A549 (cell line): ENCODE data around the gene SCYL2. TPM values are rescaled to one million over a fixed set of nuclear protein-coding genes. Genes with fewer than 3 reads are reported as not detected.
"Not testable (repeated sequence)": the region's sequence is repeated elsewhere in the genome, so short reads cannot be mapped to it uniquely, and the experiment has no call there.

Experiments
- ATAC-seq, 2 experiments: fragments of 200-7000 bp in 1 of 2; fragments of >200 bp in 1 of 2; cut with Nextera tagmentation in 1 of 2; cut with Tn5 transposase in 1 of 2; 3 replicates each; pipeline versions ENCODE4 v1.8.0 to v1.9.1; 2018 to 2020; ENCODE audit warnings: mild to moderate bottlenecking in 1 of 2, moderate library complexity in 1 of 2
- CTCF ChIA-PET: fragments of 300-600 bp; sonication (Branson Sonifier 250); formaldehyde crosslinking; extraction: SDS; loops from one replicate; lab custom pipeline; 2021; ENCODE audit warnings: antibody characterized with exemption, inconsistent platforms; lab: Yijun Ruan, JAX
- POLR2A ChIA-PET: fragments of 350-600 bp; formaldehyde crosslinking; extraction: SDS; loops from one replicate; lab custom pipeline; 2021; ENCODE audit warnings: antibody characterized with exemption, inconsistent platforms; lab: Yijun Ruan, JAX
- DNase-seq, 2 experiments: peaks; one replicate each; pipeline versions ENCODE4 v3.0.0 to v3.0.0-alpha.2; 2011 to 2016; ENCODE audit warnings: low read depth in 1 of 2, low spot score in 1 of 2
- FAIRE-seq: peaks from 2 replicates; lab custom pipeline; 2011; peaks lifted over from hg19 to GRCh38; lab: Jason Lieb, UNC
- H3K27ac ChIP-seq, 2 experiments: fragments of >200 bp; sonication (Bioruptor Twin); formaldehyde crosslinking; 3 replicates each; pipeline ENCODE4 v1.5.1; 2016 to 2017
- H3K4me1 ChIP-seq: fragments of >200 bp; sonication (Bioruptor Twin); formaldehyde crosslinking; 3 replicates; pipeline ENCODE4 v1.6.1; 2016
- H3K4me2 ChIP-seq: fragments of >200 bp; sonication (Bioruptor Twin); formaldehyde crosslinking; 3 replicates; pipeline ENCODE4 v1.6.1; 2016
- H3K4me3 ChIP-seq: fragments of >200 bp; sonication (Bioruptor Twin); formaldehyde crosslinking; 3 replicates; pipeline ENCODE4 v1.5.1; 2016
- H3K9me3 ChIP-seq: fragments of >200 bp; sonication (Bioruptor Twin); formaldehyde crosslinking; 3 replicates; pipeline ENCODE4 v1.6.1; 2016
- ESRRA ChIP-seq: fragments of 150-350 bp; IDR thresholded peaks from 2 replicates; pipeline ENCODE4 v1.6.1; 2014; ENCODE audit warnings: mild to moderate bottlenecking, low read length, borderline replicate concordance
- GATA3 ChIP-seq: IDR thresholded peaks from 2 replicates; pipeline ENCODE4 v1.6.1; 2012; ENCODE audit warnings: borderline replicate concordance
- HEYL ChIP-seq: fragments of 250-450 bp; sonication (Bioruptor Pico); IDR thresholded peaks from 2 replicates; pipeline ENCODE4 v1.8.0; 2021; ENCODE audit warnings: mild to moderate bottlenecking, moderate library complexity
- HOXB13 ChIP-seq: fragments of 250-450 bp; sonication (Bioruptor Pico); IDR thresholded peaks from 2 replicates; pipeline ENCODE4 v1.5.0; 2020; ENCODE audit warnings: low read depth, mild to moderate bottlenecking, moderate library complexity
- KDM5A ChIP-seq: fragments of 200-600 bp; sonication (generic); IDR thresholded peaks from 2 replicates; pipeline ENCODE4 v1.6.1; 2016; ENCODE audit warnings: antibody characterized with exemption, mild to moderate bottlenecking
- MAFK ChIP-seq: fragments of 450-650 bp; IDR thresholded peaks from 2 replicates; pipeline ENCODE4 v1.6.1; 2014; ENCODE audit not compliant: partially characterized antibody
- NFE2L2 ChIP-seq: fragments of 150-350 bp; conservative IDR thresholded peaks from 2 replicates; pipeline ENCODE4 v1.6.1; 2014; ENCODE audit warnings: low read length
- PHF8 ChIP-seq: fragments of 200-600 bp; sonication (generic); IDR thresholded peaks from 2 replicates; pipeline ENCODE4 v1.6.1; 2016; ENCODE audit warnings: low read depth, mild to moderate bottlenecking, antibody characterized with exemption, moderate library complexity, borderline replicate concordance
- WGBS: methylation state at CpG from one replicate; pipeline ENCODE4 v1.1.6; 2017; ENCODE audit errors: missing lambda C conversion rate; 5-methylcytosine and 5-hydroxymethylcytosine counted together
- polyA plus RNA-seq, 4 experiments: library from polyadenylated mRNA; depleted of rRNA in 3 of 4; stranded (reverse); fragments of >200 nt; fragmentation: RNase III in 1 of 4; extraction: RNeasy Plus Mini Kit Qiagen cat#74134 plus additional on column Dnase treatment in 1 of 4; gene quantifications; 2 replicates in 3 of 4; 3 replicates in 1 of 4; pipeline ENCODE4 v1.2.3, GENCODE V29; 2011 to 2017
- TF ChIP-seq, protein P1 (sequence below): IDR thresholded peaks from 2 replicates; pipeline ENCODE4 v1.6.1; 2012
- TF ChIP-seq, protein P2 (sequence below): fragments of >200 bp; sonication (Bioruptor Twin); formaldehyde crosslinking; IDR thresholded peaks from 3 replicates; pipeline ENCODE4 v1.5.1; 2016
- TF ChIP-seq, protein P3 (sequence below): fragments of 250-450 bp; sonication (Bioruptor Pico); IDR thresholded peaks from 2 replicates; pipeline ENCODE4 v1.5.0; 2020; ENCODE audit warnings: low read depth, mild to moderate bottlenecking, moderate library complexity
- TF ChIP-seq, protein P4 (sequence below): fragments of >200 bp; sonication (Bioruptor Twin); formaldehyde crosslinking; IDR thresholded peaks from 3 replicates; pipeline ENCODE4 v1.6.1; 2016

Gene SCYL2
- polyA plus RNA-seq, 2 of the 4 experiments (the other 2 are of a cell fraction): 21.7 to 51.7 TPM

DNA sequence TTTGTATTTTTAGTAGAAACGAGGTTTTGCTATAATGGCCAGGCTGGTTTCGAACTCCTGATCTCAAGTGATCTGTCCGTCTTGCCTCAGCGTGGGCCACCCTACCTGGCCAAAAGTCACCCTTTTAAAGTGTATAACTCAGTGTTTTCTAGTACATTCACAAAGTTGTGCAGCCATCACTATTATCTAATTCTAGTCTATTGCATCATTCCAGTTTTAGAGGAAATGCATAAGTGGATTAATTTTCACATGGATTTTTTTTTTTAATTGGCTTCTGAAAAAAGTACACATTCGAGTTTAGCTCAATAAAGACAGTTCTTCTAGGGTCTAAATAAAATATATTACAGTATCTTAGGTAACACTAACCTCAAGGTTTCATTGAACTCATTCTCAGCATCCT is 3.8 kb upstream of the SCYL2 start:
- TF ChIP-seq, protein P1, sequence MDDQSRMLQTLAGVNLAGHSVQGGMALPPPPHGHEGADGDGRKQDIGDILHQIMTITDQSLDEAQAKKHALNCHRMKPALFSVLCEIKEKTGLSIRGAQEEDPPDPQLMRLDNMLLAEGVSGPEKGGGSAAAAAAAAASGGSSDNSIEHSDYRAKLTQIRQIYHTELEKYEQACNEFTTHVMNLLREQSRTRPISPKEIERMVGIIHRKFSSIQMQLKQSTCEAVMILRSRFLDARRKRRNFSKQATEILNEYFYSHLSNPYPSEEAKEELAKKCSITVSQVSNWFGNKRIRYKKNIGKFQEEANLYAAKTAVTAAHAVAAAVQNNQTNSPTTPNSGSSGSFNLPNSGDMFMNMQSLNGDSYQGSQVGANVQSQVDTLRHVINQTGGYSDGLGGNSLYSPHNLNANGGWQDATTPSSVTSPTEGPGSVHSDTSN: no peak
- TF ChIP-seq HOXB13: no peak
- no peak for ATAC-seq
- H3K4me3 ChIP-seq: no peak overlapping the region
- ChIA-PET POLR2A (no interaction called here), CTCF (no interaction called here)
- DNase-seq: no peak
- H3K27ac ChIP-seq: no peak overlapping the region
- WGBS: 66% methylated on average over 5 of the region's 5 CpGs
- H3K4me1 ChIP-seq: 0 out of 3 replicates have a peak, but pooled peaks cover 3% of the 10 kb centered on the region
- H3K9me3 ChIP-seq: no peaks in the 10 kb centered on the region
- H3K4me2 ChIP-seq: no peak overlapping the region
- no peak for FAIRE-seq

DNA sequence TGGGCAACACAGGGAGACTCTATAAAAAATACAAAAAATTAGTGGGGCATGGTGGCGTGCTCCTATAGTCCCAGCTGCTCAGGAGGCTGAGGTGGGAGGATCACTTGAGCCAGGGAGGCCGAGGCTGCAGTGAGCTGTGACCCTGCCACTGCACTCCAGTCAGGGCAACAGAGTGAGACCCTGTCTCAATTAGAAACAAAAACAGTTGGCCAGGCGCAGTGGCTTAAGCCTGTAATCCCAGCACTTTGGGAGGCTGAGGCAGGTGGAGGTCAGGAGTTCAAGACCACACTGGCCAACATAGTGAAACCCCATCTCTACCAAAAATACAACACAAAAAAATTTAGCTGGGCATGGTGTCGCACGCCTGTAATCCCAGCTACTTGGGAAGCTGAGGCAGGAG is 1.9 kb upstream of the SCYL2 start:
- 95% methylated on average over 5 of the region's 5 CpGs for WGBS
- H3K4me3 ChIP-seq, ATAC-seq, FAIRE-seq, DNase-seq, POLR2A ChIA-PET, H3K27ac ChIP-seq, H3K9me3 ChIP-seq, H3K4me2 ChIP-seq: not testable (repeated sequence)
- H3K4me1 ChIP-seq: peaks cover 17% of the 10 kb centered on the region; the same call in 2 of the 3 replicates
- CTCF ChIA-PET: interaction anchor here (1.1 kb wide), 1 partner anchor 30 kb away, joined by 3 read pairs; no protein-coding TSS in a partner anchor

DNA sequence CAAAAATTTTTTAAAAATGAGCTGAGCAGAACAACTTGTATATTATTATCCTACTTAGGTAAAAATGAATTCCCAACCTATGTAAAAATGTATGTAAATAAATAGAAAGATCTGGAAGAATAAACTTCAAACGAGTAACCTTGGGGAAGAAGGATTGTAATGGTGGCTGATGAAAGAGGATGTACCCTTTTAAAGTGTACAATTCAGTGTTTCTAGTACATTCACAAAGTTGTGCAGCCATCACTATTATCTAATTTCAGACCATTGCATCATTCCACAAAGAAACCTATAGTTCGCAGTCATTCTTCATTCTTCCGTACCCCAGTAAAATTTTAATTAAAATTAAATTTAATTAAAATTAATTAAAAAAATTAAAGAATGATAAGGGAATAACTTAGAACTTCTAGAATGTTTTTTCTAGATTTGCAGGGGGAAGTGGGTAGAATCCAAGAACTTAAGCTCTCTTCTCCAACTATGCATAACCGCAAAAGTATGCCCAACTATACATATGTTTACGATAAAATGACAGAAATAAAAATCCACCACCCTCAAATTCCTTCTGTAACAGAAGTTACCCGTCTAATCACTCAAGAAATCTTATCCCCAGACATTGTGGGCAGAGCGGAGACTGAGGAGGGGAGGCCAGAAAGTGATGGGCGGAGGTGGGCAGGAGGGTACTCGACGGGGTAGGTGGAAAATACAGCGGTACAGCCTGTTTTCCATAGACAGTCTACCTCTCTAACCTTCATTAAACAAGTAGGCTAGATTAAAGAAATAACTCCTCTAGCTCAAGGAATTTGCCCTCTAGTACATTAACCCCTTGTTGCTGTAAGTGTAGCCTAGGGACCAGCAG is 1.0 kb upstream of the SCYL2 start:
- ATAC-seq (peak; percentile 2 to 7; a peak in 4 of 6 replicates), FAIRE-seq (no peak), DNase-seq (peak in 1 of 2 experiments; percentile 12)
- H3K4me2 ChIP-seq: peak overlapping the region; percentile 68
- ChIA-PET CTCF (interaction anchor here (1.1 to 1.7 kb wide), 3 partner anchors 26 to 31 kb away, joined by 3 to 5 read pairs (median 3); no protein-coding TSS in a partner anchor), POLR2A (interaction anchor here (0.9 to 1.1 kb wide), 4 partner anchors 11 to 65 kb away, joined by 3 to 9 read pairs (median 4); partner anchors contain the start of gene ACTR6)
- peak overlapping the region; percentile 86 for H3K4me3 ChIP-seq
- peaks cover 17% of the 10 kb centered on the region; the same call in 2 of the 3 replicates for H3K4me1 ChIP-seq
- 68% methylated on average over 11 of the region's 11 CpGs for WGBS
- peak overlapping the region; percentile 85 to 97 for H3K27ac ChIP-seq
- TF ChIP-seq, protein P2, sequence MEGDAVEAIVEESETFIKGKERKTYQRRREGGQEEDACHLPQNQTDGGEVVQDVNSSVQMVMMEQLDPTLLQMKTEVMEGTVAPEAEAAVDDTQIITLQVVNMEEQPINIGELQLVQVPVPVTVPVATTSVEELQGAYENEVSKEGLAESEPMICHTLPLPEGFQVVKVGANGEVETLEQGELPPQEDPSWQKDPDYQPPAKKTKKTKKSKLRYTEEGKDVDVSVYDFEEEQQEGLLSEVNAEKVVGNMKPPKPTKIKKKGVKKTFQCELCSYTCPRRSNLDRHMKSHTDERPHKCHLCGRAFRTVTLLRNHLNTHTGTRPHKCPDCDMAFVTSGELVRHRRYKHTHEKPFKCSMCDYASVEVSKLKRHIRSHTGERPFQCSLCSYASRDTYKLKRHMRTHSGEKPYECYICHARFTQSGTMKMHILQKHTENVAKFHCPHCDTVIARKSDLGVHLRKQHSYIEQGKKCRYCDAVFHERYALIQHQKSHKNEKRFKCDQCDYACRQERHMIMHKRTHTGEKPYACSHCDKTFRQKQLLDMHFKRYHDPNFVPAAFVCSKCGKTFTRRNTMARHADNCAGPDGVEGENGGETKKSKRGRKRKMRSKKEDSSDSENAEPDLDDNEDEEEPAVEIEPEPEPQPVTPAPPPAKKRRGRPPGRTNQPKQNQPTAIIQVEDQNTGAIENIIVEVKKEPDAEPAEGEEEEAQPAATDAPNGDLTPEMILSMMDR: no peak
- TF ChIP-seq HEYL (CRISPR knock-in tag): no peak
- TF ChIP-seq, protein P3, sequence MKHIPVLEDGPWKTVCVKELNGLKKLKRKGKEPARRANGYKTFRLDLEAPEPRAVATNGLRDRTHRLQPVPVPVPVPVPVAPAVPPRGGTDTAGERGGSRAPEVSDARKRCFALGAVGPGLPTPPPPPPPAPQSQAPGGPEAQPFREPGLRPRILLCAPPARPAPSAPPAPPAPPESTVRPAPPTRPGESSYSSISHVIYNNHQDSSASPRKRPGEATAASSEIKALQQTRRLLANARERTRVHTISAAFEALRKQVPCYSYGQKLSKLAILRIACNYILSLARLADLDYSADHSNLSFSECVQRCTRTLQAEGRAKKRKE: no peak
- TF ChIP-seq MAFK: no peak
- no peak for TF ChIP-seq PHF8
- TF ChIP-seq ESRRA: no peak
- no peak for TF ChIP-seq NFE2L2
- TF ChIP-seq KDM5A: no peak
- H3K9me3 ChIP-seq: no peaks in the 10 kb centered on the region

DNA sequence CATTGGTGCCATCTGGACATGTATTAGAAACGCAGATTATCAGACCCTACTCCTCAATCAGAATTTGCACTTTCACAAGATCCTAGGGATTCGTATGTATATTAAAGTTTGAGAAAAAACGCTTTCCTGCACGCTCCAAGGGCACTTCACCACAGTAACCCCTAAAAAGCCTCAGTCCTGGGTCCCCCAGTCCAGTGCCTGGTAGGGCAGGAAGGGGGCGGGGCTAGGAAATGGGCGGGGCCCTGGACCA is 467 bp upstream of the SCYL2 start:
- DNase-seq (peak in 1 of 2 experiments; percentile 89), ATAC-seq (peak; percentile 89 to 93), FAIRE-seq (no peak)
- no peaks in the 10 kb centered on the region for H3K9me3 ChIP-seq
- H3K4me3 ChIP-seq: peak overlapping the region; percentile 86
- peak overlapping the region; percentile 85 to 97 for H3K27ac ChIP-seq
- no peak for TF ChIP-seq GATA3
- TF ChIP-seq, protein P4, sequence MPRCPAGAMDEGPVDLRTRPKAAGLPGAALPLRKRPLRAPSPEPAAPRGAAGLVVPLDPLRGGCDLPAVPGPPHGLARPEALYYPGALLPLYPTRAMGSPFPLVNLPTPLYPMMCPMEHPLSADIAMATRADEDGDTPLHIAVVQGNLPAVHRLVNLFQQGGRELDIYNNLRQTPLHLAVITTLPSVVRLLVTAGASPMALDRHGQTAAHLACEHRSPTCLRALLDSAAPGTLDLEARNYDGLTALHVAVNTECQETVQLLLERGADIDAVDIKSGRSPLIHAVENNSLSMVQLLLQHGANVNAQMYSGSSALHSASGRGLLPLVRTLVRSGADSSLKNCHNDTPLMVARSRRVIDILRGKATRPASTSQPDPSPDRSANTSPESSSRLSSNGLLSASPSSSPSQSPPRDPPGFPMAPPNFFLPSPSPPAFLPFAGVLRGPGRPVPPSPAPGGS: 0 out of 3 replicates have a peak, but pooled peaks have one; percentile 3
- ChIA-PET CTCF (interaction anchor here (0.8 to 1.7 kb wide), 3 partner anchors 27 to 290 kb away, joined by 3 to 5 read pairs (median 4); no protein-coding TSS in a partner anchor), POLR2A (interaction anchor here (0.9 to 1.1 kb wide), 4 partner anchors 10 to 66 kb away, joined by 3 to 9 read pairs (median 4); partner anchors contain the start of gene ACTR6)
- 7% methylated on average over 6 of the region's 6 CpGs for WGBS
- H3K4me2 ChIP-seq: peak overlapping the region; percentile 68
- peaks cover 17% of the 10 kb centered on the region; the same call in 2 of the 3 replicates for H3K4me1 ChIP-seq
